T47D (cell line): ENCODE measurements around the gene TMC5.

Source experiments
- DNase-seq, 2 experiments: peaks; one replicate each; pipeline versions ENCODE4 v3.0.0 to v3.0.0-alpha.2; 2011 to 2012; ENCODE audit warnings: low read depth in 1 of 2, low spot score in 1 of 2
- JUND ChIP-seq: IDR thresholded peaks from 2 replicates; pipeline ENCODE4 v1.6.1; 2012; ENCODE audit warnings: low read depth
- in situ Hi-C: cut with HindIII; loops from 2 replicates; pipeline ENCODE4 v1.10.0; 2016; ENCODE audit warnings: low sequenced_read_pairs, low pct_unique_long_range_greater_than_20kb

The TMC5 gene

DNA sequence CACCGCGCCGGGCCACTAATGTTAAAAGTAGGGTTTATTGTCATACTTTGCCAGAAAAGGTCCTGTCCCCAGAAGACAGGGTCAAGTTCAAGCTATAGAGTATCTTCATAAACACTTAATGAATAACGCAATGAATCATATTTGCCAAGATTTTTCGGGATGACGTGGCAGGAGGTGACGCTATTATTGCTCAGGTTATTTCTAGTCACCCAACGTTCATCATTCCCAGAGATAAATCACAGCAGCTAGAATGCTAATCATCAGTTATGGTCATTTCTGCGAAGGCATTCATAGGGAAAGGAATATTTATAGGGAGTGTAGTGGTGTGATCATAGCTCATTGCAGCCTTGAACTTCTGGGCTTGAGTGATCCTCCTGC, 2.0 kb downstream of the TMC5 start:
- in situ Hi-C loops = no loop called here
- TF ChIP-seq JUND = no peak
- DNase-seq = no peak

DNA sequence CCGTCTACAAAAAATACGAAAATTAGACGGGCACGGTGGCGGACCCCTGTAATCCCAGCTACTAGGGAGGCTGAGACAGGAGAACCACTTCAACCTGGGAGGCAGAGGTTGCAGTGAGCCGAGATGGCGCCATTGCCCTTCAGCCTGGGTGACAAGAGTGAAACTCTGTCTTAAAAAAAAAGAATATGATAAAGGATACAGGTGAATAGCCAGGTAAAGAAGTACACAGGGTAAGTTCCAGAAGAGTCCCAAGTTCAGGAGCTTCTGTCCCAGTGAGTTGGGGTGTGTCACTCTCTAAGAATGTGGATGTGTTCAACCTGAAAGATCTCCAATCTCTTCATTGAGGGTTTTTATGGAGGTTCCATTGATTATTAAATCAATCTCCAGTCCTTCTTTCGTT, 6.8 kb downstream of the TMC5 start:
- no peak for DNase-seq
- no peak for TF ChIP-seq JUND
- in situ Hi-C loops = no loop called here

DNA sequence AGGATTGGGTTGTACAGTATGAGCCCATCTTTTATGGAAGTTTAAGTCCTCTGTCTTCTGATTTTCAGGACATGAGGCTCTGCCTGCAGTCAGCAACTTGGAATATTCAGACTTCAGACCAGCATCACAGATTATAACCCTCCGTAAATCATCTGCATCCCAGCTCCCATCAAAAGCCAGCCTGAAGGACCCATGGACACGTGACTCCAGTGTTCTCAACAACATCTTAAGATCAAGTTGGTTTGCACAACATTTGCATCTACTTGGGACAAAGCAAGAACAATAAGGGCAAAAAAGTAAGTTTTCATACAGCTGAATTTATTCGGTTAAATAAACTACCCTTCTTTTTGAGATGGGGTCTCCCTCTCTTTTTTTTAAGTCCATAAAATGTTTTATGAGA, 12.7 kb downstream of the TMC5 start:
- in situ Hi-C loops = no loop called here
- no peak for TF ChIP-seq JUND
- DNase-seq = no peak

DNA sequence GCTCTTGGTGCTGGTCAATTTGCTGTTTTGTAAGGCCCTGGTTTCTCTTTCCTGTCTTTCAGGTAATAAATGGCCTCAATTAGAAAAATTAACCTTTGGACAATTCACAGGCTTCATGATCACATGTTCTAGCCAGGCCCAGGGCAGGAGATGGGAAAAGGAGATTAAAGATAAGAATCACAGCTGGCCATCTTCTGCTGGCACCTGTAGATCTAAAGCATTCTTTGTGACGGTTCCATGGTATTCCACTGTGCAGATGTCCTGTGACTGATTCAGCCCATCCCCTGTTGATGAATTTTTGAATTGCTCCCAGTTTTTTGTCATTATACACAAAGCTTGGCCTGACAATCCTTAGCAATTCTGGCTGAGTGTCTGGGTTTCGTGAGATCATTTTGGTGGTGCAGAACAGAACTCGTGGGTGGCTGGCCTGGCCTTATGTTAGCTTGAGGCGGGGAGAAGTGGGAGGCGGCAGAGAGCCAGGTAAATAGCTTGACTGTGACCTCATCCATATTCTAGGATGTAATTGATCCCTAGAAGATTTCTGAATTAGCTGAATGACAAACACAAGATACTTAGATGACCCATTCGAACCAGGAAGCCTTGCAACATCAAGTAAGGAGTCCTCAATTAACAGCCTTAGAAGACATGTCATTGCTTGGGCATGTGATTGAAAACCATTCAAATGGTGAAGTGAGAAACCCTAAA, 14.1 kb downstream of the TMC5 start:
- in situ Hi-C loops = no loop called here
- DNase-seq = peak in 1 of 2 experiments; percentile 49
- TF ChIP-seq JUND = no peak

DNA sequence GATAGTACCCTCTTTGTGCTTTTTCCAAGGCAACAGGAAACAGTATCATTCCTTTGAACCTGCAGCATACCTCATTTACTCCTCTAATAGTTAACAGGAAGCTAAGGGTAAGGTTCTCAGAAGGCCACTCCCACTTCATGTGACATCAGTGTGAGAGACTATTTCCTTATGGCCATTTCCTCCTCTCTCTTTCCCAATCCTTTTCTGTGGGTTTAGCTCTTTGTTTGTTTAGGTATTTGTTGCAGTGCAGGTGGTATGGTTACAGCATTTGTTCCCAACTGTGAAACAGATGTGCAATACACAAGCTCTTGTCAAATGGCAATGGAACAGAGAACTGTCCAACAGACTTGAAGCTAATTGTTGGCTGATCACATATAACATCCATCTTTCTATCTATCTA, 14.7 kb downstream of the TMC5 start:
- TF ChIP-seq JUND = no peak
- peak in 1 of 2 experiments; percentile 93 for DNase-seq
- in situ Hi-C loops = no loop called here

DNA sequence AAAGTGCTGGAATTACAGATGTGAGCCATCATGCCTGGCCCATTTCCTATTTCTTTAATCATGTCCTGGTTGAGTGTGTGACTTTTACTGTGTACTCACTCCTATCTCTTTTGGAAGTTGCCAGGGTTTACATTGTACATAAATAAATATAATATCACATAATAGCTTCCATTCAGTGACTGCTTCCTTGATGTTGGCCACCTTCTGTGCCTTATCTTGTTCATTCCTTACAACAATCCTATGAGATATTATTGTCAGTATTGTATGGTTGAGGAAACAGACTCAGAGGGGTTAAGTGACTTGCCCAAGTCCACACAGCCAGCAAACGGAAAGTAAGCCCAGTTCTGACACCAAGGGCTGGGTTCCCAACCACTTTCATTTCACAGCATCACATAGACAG, 16.9 kb downstream of the TMC5 start:
- in situ Hi-C loops = no loop called here
- DNase-seq = no peak
- no peak for TF ChIP-seq JUND

DNA sequence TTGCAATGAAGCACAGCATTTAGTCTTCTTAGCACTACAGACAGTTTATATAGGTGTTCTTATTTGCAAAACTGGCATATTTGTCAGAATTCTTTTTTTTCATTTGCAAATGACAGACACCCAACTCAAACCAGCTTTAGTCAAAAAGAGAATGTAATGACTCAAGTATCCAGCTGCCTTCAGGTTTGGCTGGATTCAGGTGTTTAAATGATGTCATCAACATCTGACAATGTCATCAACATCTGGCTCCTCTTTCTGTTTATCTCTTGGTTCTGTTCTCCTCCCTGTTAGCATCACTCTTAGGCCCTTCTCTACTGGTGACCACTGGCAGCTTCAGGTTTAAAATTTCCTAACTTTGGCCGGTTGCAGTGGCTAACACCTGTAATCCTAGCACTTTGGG, 18.9 kb downstream of the TMC5 start:
- in situ Hi-C loops = no loop called here
- DNase-seq = no peak
- TF ChIP-seq JUND = no peak

DNA sequence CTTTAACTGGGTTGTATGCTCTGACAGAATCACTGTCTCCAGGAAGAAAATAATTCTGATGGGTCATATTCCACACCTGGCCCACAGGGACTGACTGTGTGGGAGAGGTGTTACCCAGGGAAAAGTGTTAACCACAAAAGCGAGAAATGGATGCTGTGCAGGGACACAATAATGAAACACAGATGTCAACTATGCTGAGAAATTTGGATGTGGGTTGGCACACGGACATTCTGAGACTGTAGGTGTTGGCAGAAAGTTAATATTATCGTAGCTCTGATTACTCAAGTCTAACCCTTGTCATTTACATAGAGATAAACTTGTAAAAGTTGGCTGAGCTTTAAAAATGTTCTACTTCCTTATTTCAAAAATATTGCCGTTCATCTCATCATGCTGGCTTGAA, 19.6 kb downstream of the TMC5 start:
- no peak for TF ChIP-seq JUND
- DNase-seq = no peak
- in situ Hi-C loops = no loop called here

DNA sequence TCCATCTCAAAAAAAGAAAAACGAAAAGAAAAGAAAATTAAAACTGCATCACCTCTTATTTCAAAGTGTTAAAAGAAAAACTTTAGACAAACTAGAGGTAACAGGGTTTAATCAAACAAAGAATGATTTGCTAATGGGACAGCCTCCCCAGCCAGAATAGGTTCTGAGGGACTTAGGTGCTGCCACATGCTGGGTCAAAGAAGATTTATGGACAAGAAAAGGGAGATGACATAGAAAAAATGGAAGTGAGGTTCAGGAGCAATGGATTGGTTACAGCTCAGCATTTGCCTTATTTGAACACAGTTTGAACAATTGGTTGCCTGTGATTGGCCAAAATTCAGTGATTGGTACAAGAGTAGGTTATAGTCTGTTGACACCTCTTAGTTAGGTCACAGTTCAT, 21.1 kb downstream of the TMC5 start:
- in situ Hi-C loops = no loop called here
- TF ChIP-seq JUND = no peak
- no peak for DNase-seq

DNA sequence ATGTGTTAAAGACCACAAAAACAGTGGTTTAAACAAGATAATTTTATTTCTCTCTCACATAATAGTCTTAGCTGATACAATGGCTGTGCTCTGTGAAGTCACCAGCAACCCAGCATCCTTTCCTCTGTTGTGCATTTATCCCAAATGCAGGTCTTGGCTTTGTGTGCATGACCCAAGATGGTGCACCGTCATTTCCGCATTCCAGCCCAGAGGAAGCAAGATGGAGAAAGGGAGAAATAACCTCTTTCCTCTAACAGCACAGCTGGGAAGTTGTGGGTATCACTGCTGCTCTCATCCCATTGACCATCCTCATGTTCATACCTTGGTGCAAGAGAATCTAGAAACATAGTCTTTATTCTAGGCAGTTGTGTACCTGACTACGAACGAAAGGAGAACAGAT, 21.8 kb downstream of the TMC5 start:
- in situ Hi-C loops = no loop called here
- DNase-seq = no peak
- TF ChIP-seq JUND = no peak

DNA sequence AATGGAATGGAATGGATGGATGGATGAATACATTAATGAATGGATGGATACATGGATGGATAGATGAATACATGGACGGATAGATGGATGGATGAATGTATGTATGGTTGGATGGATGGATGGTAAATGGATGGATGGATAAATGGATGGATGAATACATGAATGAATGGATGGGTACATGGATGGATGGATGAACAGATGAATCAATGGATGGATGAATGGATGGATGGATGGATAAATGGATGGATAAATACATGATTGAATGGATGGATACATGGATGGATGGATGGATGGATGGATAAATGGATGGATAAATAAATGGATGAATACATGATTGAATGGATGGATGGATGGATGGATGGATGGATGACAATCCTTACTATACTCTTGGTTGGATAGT, 26.0 kb downstream of the TMC5 start:
- TF ChIP-seq JUND = no peak
- no peak for DNase-seq
- in situ Hi-C loops = no loop called here

DNA sequence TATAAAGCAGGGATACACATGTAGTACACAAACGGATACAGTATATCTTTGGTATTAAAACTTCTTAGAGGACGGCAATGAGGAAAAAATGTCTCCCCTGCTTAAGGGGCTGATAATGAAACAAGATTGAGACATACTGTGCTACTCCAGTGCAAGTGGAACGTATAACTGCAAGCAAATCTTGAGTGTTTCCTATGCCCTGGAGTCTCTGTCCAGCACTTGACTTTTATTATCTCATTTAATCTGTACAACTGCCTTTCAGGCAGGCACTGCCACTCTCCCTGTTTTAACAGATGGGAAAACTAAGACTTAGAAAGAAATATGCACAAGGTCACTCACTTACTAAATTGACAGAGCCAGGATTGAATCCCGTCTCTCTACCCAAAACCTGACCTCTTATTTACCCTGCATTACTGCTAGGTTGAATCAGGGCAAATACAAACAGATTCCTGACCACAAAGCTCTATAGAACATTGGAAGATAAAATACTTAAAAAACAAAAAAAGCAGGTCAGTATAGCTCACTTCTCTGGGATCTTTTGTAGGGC, 28.7 kb downstream of the TMC5 start:
- DNase-seq = peak in 1 of 2 experiments; percentile 59
- in situ Hi-C loops = no loop called here
- no peak for TF ChIP-seq JUND

DNA sequence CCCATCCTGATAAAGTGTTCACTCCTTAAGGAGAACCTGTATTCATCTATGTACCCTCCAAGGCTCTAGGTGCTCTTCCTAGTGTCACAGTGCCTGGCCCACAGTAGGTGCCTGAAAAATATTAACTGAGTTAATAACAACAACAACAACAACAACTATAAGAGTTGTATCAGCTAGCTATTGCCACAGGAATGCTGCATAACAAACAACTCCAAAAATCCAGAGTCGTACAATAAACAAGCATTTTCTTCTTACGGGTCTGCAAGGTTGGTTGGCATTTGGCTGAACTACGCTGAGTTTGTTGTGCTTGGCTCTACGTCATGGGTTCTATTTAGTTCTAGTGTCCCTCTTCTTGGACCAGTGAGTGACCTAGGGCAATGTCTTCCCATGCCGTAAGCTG, 29.2 kb downstream of the TMC5 start:
- DNase-seq = no peak
- TF ChIP-seq JUND = no peak
- in situ Hi-C loops = no loop called here

DNA sequence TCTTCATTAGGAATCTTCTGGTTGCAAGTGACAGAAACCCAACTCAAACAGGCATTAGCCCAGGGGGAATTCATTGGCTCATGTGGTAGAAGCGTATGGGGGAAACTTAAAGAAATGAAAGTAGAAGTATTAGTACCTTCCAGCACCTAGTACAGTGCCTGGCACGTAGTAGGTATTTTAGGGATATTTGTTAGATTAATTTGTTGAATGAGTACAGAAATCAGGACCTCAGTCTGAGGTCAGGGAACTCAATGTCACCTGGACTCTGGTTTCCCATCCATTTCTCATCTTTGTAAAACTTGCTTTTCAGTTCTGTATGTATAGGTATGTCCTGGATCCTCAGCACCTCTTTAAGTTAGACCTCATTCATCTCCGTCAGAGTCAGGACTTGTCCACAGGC, 32.5 kb downstream of the TMC5 start:
- in situ Hi-C loops = no loop called here
- no peak for TF ChIP-seq JUND

More for the DNA sequence above, 32.5 kb downstream of the TMC5 start:
- DNase-seq = no peak
